OCI-LY1 (cell line): Measurements from ENCODE around the gene PLCB4.

Experiments used
- H2AFZ ChIP-seq: fragments of 200-600 bp; sonication (generic), shearing (Covaris generic); 2 replicates; pipeline ENCODE4 v1.6.0; 2014; ENCODE audit warnings: antibody characterized with exemption, mild to moderate bottlenecking, low read length
- H3F3A ChIP-seq: fragments of 200-600 bp; sonication (generic), shearing (Covaris generic); 2 replicates; pipeline ENCODE4 v1.6.0; 2014; ENCODE audit warnings: mild to moderate bottlenecking, antibody characterized with exemption, low read length, moderate library complexity; ENCODE audit not compliant: insufficient read depth
- H3K27ac ChIP-seq: fragments of 200-600 bp; sonication (generic); 2 replicates; pipeline ENCODE4 v1.5.1; 2014; ENCODE audit warnings: low read length, mixed run types, mild to moderate bottlenecking, low read depth; ENCODE audit not compliant: poor library complexity, severe bottlenecking
- H3K27me3 ChIP-seq: fragments of 200-600 bp; sonication (generic); 2 replicates; pipeline ENCODE4 v1.6.0; 2014; ENCODE audit warnings: antibody characterized with exemption, mild to moderate bottlenecking, low read length, moderate library complexity; ENCODE audit not compliant: insufficient read depth
- H3K36me3 ChIP-seq: fragments of 200-600 bp; sonication (generic); 2 replicates; pipeline ENCODE4 v1.6.1; 2014; ENCODE audit warnings: mild to moderate bottlenecking, antibody characterized with exemption, low read length, moderate library complexity, mixed read lengths; ENCODE audit not compliant: insufficient read depth
- H3K4me1 ChIP-seq: fragments of 200-600 bp; sonication (generic); 2 replicates; pipeline ENCODE4 v1.5.1; 2014; ENCODE audit warnings: mild to moderate bottlenecking, low read length, moderate library complexity; ENCODE audit not compliant: insufficient read depth, severe bottlenecking
- H3K4me2 ChIP-seq: fragments of 200-600 bp; sonication (generic), shearing (Covaris generic); 2 replicates; pipeline ENCODE4 v1.6.1; 2014; ENCODE audit warnings: low read length
- H3K4me3 ChIP-seq: fragments of 200-600 bp; sonication (generic); 2 replicates; pipeline ENCODE4 v1.5.1; 2014; ENCODE audit warnings: low read length, low read depth, mild to moderate bottlenecking, mixed read lengths; ENCODE audit not compliant: poor library complexity, severe bottlenecking
- H3K79me2 ChIP-seq: fragments of 200-600 bp; shearing (Covaris generic); 2 replicates; pipeline ENCODE4 v1.6.1; 2016; ENCODE audit warnings: mixed run types, low read length, mixed read lengths; ENCODE audit not compliant: insufficient read depth
- H3K9ac ChIP-seq: fragments of 200-600 bp; sonication (generic), shearing (Covaris generic); 2 replicates; pipeline ENCODE4 v1.6.1; 2014; ENCODE audit warnings: mild to moderate bottlenecking, low read length, mixed read lengths
- H3K9me2 ChIP-seq: fragments of 200-600 bp; sonication (generic), shearing (Covaris generic); 2 replicates; pipeline ENCODE4 v1.6.1; 2014; ENCODE audit warnings: low read depth, mild to moderate bottlenecking, low read length, mixed read lengths
- H3K9me3 ChIP-seq: fragments of 200-600 bp; shearing (Covaris generic); 2 replicates; pipeline ENCODE4 v1.6.1; 2014; ENCODE audit warnings: low read length, mixed read lengths
- H4K20me1 ChIP-seq: fragments of 200-600 bp; sonication (generic), shearing (Covaris generic); 2 replicates; pipeline ENCODE4 v1.6.0; 2016; ENCODE audit warnings: mild to moderate bottlenecking, low read length; ENCODE audit not compliant: insufficient read depth
- EZH2 ChIP-seq: fragments of 200-600 bp; sonication (generic), shearing (Covaris generic); IDR thresholded peaks from 2 replicates; pipeline ENCODE4 v1.8.0; 2017; ENCODE audit warnings: borderline replicate concordance, mixed run types, mild to moderate bottlenecking, antibody characterized with exemption, low read length, moderate library complexity, mixed read lengths
- TF ChIP-seq, protein P1 (sequence below): fragments of 200-600 bp; sonication (generic), shearing (Covaris generic); IDR thresholded peaks from 2 replicates; pipeline ENCODE4 v1.5.1; 2017; ENCODE audit warnings: mild to moderate bottlenecking, antibody characterized with exemption, low read length, moderate library complexity, mixed read lengths

Gene PLCB4

GRCh38 chr20:9250511-9250910 lies 181.6 kb downstream of the PLCB4 start:
- Histone ChIP-seq H3K9ac (no peak overlapping the region), H2AFZ (no peak overlapping the region), H3K4me3 (no peak overlapping the region), H3K4me2 (no peak overlapping the region), H3K9me2 (no peaks in the 10 kb centered on the region), H3K27me3 (no peaks in the 10 kb centered on the region), H3K79me2 (no peaks in the 10 kb centered on the region), H3K27ac (no peak overlapping the region), H4K20me1 (no peaks in the 10 kb centered on the region), H3K9me3 (no peaks in the 10 kb centered on the region), H3F3A (no peaks in the 10 kb centered on the region), H3K4me1 (no peaks in the 10 kb centered on the region), H3K36me3 (no peaks in the 10 kb centered on the region)
- TF ChIP-seq, protein P1, sequence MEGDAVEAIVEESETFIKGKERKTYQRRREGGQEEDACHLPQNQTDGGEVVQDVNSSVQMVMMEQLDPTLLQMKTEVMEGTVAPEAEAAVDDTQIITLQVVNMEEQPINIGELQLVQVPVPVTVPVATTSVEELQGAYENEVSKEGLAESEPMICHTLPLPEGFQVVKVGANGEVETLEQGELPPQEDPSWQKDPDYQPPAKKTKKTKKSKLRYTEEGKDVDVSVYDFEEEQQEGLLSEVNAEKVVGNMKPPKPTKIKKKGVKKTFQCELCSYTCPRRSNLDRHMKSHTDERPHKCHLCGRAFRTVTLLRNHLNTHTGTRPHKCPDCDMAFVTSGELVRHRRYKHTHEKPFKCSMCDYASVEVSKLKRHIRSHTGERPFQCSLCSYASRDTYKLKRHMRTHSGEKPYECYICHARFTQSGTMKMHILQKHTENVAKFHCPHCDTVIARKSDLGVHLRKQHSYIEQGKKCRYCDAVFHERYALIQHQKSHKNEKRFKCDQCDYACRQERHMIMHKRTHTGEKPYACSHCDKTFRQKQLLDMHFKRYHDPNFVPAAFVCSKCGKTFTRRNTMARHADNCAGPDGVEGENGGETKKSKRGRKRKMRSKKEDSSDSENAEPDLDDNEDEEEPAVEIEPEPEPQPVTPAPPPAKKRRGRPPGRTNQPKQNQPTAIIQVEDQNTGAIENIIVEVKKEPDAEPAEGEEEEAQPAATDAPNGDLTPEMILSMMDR = no peak
- TF ChIP-seq EZH2 = no peak

DNA sequence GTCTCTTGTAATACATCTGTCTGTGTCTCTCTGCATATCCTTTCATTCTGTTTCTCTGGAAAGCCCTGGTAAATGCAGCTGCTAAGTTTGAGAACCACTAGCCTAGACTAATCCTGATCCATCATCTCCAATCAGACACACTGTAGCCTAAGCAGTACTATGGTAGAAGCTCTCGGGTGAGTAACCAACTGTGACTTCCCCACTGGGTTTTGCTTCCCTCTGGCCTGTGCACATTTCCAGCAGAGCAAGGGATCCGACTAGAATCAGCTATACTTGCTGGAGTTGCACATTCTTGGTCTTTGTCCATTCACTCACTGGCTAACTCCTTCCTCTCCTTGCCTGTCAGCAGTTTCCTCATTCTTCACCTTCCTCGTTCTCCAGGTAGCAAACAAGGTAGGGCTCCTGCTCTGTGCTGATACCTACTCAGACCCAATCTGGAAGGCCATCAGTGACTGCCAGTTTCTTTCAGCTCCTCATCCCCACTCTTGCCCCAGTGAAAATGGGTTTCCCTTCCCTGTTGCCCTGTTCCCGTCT lies 184.2 kb downstream of the PLCB4 start:
- H3K9me2 ChIP-seq = no peaks in the 10 kb centered on the region
- H3K27me3 ChIP-seq = no peaks in the 10 kb centered on the region
- H3K9me3 ChIP-seq = no peaks in the 10 kb centered on the region
- no peak overlapping the region for H3K4me3 ChIP-seq
- no peaks in the 10 kb centered on the region for H3K4me1 ChIP-seq
- no peak overlapping the region for H3K27ac ChIP-seq
- H3K9ac ChIP-seq = no peak overlapping the region
- TF ChIP-seq EZH2 = no peak
- TF ChIP-seq, protein P1 = no peak
- no peaks in the 10 kb centered on the region for H3K79me2 ChIP-seq
- no peak overlapping the region for H2AFZ ChIP-seq
- no peaks in the 10 kb centered on the region for H4K20me1 ChIP-seq
- H3K36me3 ChIP-seq = no peaks in the 10 kb centered on the region
- H3K4me2 ChIP-seq = no peak overlapping the region
- H3F3A ChIP-seq = no peaks in the 10 kb centered on the region

GRCh38 chr20:9255171-9255570 lies 186.3 kb downstream of the PLCB4 start:
- Histone ChIP-seq H3K9me2 (no peaks in the 10 kb centered on the region), H3K4me3 (no peak overlapping the region), H3K4me1 (no peaks in the 10 kb centered on the region), H2AFZ (no peak overlapping the region), H3K79me2 (no peaks in the 10 kb centered on the region), H3F3A (no peaks in the 10 kb centered on the region), H3K27ac (no peak overlapping the region), H4K20me1 (no peaks in the 10 kb centered on the region), H3K4me2 (no peak overlapping the region), H3K27me3 (no peaks in the 10 kb centered on the region), H3K36me3 (no peaks in the 10 kb centered on the region), H3K9ac (no peak overlapping the region), H3K9me3 (no peaks in the 10 kb centered on the region)
- no peak for TF ChIP-seq EZH2
- TF ChIP-seq, protein P1 = no peak
